DND-41 (cell line): ENCODE measurements around the gene CPD.

Source experiments
- ATAC-seq: fragments of 200-7000 bp; cut with Tn5 transposase; 3 replicates; pipeline ENCODE4 v1.9.1; 2021; ENCODE audit warnings: low read depth; ENCODE audit not compliant: insufficient read depth
- DNase-seq: peaks from one replicate; pipeline ENCODE4 v3.0.0-alpha.2; 2020
- H2AFZ ChIP-seq: 2 replicates; pipeline ENCODE4 v1.6.0; 2012; ENCODE audit warnings: low read depth, low read length
- H3K27ac ChIP-seq: 2 replicates; pipeline ENCODE4 v1.5.1; 2012; ENCODE audit warnings: low read length, inconsistent platforms
- H3K27me3 ChIP-seq: fragments of 200-600 bp; sonication (generic); 2 replicates; pipeline ENCODE4 v1.6.0; 2012; ENCODE audit warnings: low read length, mild to moderate bottlenecking, inconsistent platforms; ENCODE audit not compliant: insufficient read depth, poor library complexity
- H3K36me3 ChIP-seq: 2 replicates; pipeline ENCODE4 v1.5.1; 2012; ENCODE audit warnings: low read length, inconsistent platforms; ENCODE audit not compliant: insufficient read depth
- H3K4me1 ChIP-seq: 2 replicates; pipeline ENCODE4 v1.5.1; 2012; ENCODE audit warnings: mild to moderate bottlenecking, low read length; ENCODE audit not compliant: insufficient read depth
- H3K4me2 ChIP-seq: 2 replicates; pipeline ENCODE4 v1.6.0; 2012; ENCODE audit warnings: mild to moderate bottlenecking, moderate library complexity, low read length, inconsistent platforms; ENCODE audit not compliant: insufficient read depth
- H3K4me3 ChIP-seq, 2 experiments: fragments of 200-600 bp in 1 of 2; shearing (Covaris generic) in 1 of 2; 2 replicates each; pipeline ENCODE4 v1.5.1; 2012 to 2016; ENCODE audit warnings: inconsistent platforms in 2 of 2, low read length in 2 of 2, mild to moderate bottlenecking in 2 of 2, low read depth in 1 of 2, moderate library complexity in 1 of 2
- H3K79me2 ChIP-seq: 2 replicates; pipeline ENCODE4 v1.6.0; 2012; ENCODE audit warnings: low read length, inconsistent platforms; ENCODE audit not compliant: insufficient read depth
- H3K9ac ChIP-seq: 2 replicates; pipeline ENCODE4 v1.6.0; 2012; ENCODE audit warnings: low read depth, mild to moderate bottlenecking, inconsistent platforms, low read length, moderate library complexity
- H3K9me3 ChIP-seq: 2 replicates; pipeline ENCODE4 v1.5.1; 2012; ENCODE audit warnings: low read length, moderate library complexity, mild to moderate bottlenecking, inconsistent platforms; ENCODE audit not compliant: insufficient read depth, severe bottlenecking
- H4K20me1 ChIP-seq: 2 replicates; pipeline ENCODE4 v1.6.0; 2012; ENCODE audit warnings: low read length; ENCODE audit not compliant: insufficient read depth
- EZH2 ChIP-seq: IDR thresholded peaks from 3 replicates; pipeline ENCODE4 v1.6.1; 2012; ENCODE audit warnings: borderline replicate concordance, low read depth, mild to moderate bottlenecking, moderate library complexity, low read length, inconsistent platforms; ENCODE audit not compliant: severe bottlenecking
- TF ChIP-seq, protein P1 (sequence below): IDR thresholded peaks from 2 replicates; pipeline ENCODE4 v1.5.1; 2012; ENCODE audit warnings: borderline replicate concordance, low read length, moderate library complexity, mild to moderate bottlenecking; ENCODE audit not compliant: poor library complexity, severe bottlenecking; ENCODE audit errors: extremely low read depth

Gene CPD

DNA sequence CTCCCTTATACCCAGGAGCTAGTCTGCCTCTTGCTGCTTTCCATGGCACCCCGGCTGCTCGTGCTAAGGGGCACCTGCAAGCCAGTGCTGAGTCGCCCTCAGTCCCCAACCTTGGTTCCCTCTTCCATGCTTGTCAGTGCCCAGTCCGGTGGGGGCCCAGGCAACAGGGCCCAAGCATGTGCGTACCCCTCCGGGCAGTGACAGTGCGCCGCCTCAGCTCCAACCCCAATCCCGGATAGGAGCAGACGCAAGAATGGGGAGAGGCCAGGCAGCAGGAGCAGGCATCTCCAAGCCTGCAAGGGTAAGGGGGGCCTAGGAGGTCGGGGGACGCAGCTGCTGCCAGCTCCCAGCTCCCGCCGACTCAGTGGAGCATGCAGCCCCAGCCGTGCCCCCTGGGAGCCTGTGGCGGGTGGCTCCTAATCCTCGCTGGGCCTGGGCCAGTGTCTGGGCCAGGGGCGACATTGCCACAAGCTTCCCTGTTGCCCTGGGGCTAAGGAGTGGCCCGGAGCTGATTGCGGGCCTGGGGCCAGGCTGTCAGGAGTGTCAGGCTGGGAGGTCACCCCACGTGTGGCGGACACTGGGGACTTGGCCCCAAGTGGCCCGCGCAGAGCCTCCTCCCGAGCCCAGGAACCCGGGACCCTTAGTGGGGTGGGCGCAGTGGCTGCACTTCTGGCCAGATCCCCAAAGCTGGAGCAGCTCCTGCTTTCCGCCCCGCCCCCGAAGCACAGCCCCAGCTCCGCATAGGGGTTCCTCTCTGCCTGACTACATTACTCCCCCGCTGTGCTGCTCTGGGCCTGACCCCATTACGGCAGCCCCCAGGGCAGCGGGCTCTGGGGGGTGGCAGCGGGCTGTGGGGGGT, 9.8 kb downstream of the CPD start:
- Histone ChIP-seq H3K79me2 (no peaks in the 10 kb centered on the region), H4K20me1 (no peaks in the 10 kb centered on the region), H3K36me3 (peaks cover 39% of the 10 kb centered on the region), H2AFZ (no peak overlapping the region), H3K4me2 (no peak overlapping the region), H3K4me1 (no peaks in the 10 kb centered on the region), H3K27ac (no peak overlapping the region), H3K4me3 (no peak overlapping the region), H3K27me3 (no peaks in the 10 kb centered on the region), H3K9ac (no peak overlapping the region), H3K9me3 (no peaks in the 10 kb centered on the region)
- DNase-seq (no peak), ATAC-seq (no peak)
- TF ChIP-seq, protein P1, sequence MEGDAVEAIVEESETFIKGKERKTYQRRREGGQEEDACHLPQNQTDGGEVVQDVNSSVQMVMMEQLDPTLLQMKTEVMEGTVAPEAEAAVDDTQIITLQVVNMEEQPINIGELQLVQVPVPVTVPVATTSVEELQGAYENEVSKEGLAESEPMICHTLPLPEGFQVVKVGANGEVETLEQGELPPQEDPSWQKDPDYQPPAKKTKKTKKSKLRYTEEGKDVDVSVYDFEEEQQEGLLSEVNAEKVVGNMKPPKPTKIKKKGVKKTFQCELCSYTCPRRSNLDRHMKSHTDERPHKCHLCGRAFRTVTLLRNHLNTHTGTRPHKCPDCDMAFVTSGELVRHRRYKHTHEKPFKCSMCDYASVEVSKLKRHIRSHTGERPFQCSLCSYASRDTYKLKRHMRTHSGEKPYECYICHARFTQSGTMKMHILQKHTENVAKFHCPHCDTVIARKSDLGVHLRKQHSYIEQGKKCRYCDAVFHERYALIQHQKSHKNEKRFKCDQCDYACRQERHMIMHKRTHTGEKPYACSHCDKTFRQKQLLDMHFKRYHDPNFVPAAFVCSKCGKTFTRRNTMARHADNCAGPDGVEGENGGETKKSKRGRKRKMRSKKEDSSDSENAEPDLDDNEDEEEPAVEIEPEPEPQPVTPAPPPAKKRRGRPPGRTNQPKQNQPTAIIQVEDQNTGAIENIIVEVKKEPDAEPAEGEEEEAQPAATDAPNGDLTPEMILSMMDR: no peak
- no peak for TF ChIP-seq EZH2

GRCh38 chr17:30389756-30390300, 11.1 kb downstream of the CPD start:
- Histone ChIP-seq H3K27me3 (no peaks in the 10 kb centered on the region), H3K9ac (no peak overlapping the region), H3K27ac (no peak overlapping the region), H3K79me2 (no peaks in the 10 kb centered on the region), H3K4me1 (no peaks in the 10 kb centered on the region), H3K4me3 (no peak overlapping the region), H4K20me1 (no peaks in the 10 kb centered on the region), H2AFZ (no peak overlapping the region), H3K4me2 (no peak overlapping the region), H3K9me3 (no peaks in the 10 kb centered on the region), H3K36me3 (peaks cover 39% of the 10 kb centered on the region)
- TF ChIP-seq, protein P1: no peak
- no peak for TF ChIP-seq EZH2
- DNase-seq (no peak), ATAC-seq (no peak)

DNA sequence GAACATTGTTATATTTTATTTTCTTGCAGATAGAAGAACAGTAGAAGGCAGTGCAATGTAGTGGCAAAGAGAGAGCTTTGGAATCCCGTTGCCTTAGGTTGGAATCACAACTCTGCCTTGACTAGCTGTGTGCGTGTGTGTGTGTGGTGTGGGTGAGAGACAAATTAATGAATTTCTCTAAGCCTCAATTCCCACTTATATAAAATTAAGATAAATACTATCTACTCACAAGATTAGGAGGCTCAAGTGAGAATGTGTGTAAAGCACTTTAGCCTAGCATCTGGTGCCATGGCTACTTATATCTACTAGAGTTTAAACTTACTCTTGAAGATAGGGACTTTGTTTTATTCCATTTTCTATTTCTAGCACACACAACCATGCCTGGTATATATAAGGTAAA, 12.8 kb downstream of the CPD start:
- Histone ChIP-seq H3K9me3 (no peaks in the 10 kb centered on the region), H2AFZ (no peak overlapping the region), H3K9ac (no peak overlapping the region), H3K27ac (no peak overlapping the region), H3K4me1 (no peaks in the 10 kb centered on the region), H3K4me3 (no peak overlapping the region), H3K79me2 (no peaks in the 10 kb centered on the region), H4K20me1 (no peaks in the 10 kb centered on the region), H3K36me3 (peaks cover 25% of the 10 kb centered on the region), H3K4me2 (no peak overlapping the region), H3K27me3 (no peaks in the 10 kb centered on the region)
- DNase-seq: no peak
- TF ChIP-seq EZH2: no peak
- TF ChIP-seq, protein P1: no peak
- ATAC-seq: no peak
